IMR-90 (cell line): ENCODE measurements around the gene FRMD6. TPM values are rescaled to one million over a fixed set of nuclear protein-coding genes. Genes with fewer than 3 reads are reported as not detected.
A peak's percentile ranks its signal among the peaks of the same experiment; 100 is the strongest.

Experiments used
- ATAC-seq: fragments of 200-7000 bp; cut with Tn5 transposase; 2 replicates; pipeline ENCODE4 v1.9.1; 2020; ENCODE audit warnings: low read depth, mild to moderate bottlenecking, moderate library complexity
- BruUV-seq: library from RNA; stranded (reverse); fragments of 400-500 nt; replicated peaks from 2 replicates; lab custom pipeline; 2021; lab: Mats Ljungman, UMichigan
- CTCF ChIA-PET: fragments of 300-600 bp; formaldehyde crosslinking; extraction: SDS; loops from one replicate; lab custom pipeline; 2021; ENCODE audit warnings: antibody characterized with exemption; lab: Yijun Ruan, JAX
- POLR2A ChIA-PET: fragments of 300-600 bp; sonication (Branson Sonifier 250); formaldehyde crosslinking; loops from one replicate; lab custom pipeline; 2022; ENCODE audit warnings: antibody characterized with exemption; ENCODE audit not compliant: unreplicated experiment; lab: Charles Lee
- DNase-seq: peaks from one replicate; pipeline ENCODE4 v3.0.0; 2013
- H2AFZ ChIP-seq: replicated peaks from 2 replicates; pipeline ENCODE3; 2013; ENCODE audit warnings: low read length, mild to moderate bottlenecking; ENCODE audit not compliant: poor library complexity
- H2AK5ac ChIP-seq: 2 replicates; pipeline ENCODE4 v1.6.1; 2013; ENCODE audit warnings: low read depth, low read length, inconsistent platforms
- H2AK9ac ChIP-seq: replicated peaks from 2 replicates; pipeline ENCODE3; 2013; ENCODE audit warnings: mild to moderate bottlenecking, low read depth, low read length, moderate library complexity; ENCODE audit not compliant: poor library complexity
- H2BK120ac ChIP-seq: 2 replicates; pipeline ENCODE4 v1.6.1; 2013; ENCODE audit warnings: low read depth, low read length, inconsistent platforms
- H2BK15ac ChIP-seq: 3 replicates; pipeline ENCODE4 v1.6.1; 2013; ENCODE audit warnings: low read depth, low read length, inconsistent platforms
- H2BK20ac ChIP-seq: 2 replicates; pipeline ENCODE4 v1.6.1; 2013; ENCODE audit warnings: low read depth, mild to moderate bottlenecking, inconsistent platforms, low read length, moderate library complexity
- H2BK5ac ChIP-seq: 2 replicates; pipeline ENCODE4 v1.6.1; 2013; ENCODE audit warnings: mild to moderate bottlenecking, low read depth, low read length, inconsistent platforms; ENCODE audit not compliant: poor library complexity, severe bottlenecking
- H3K14ac ChIP-seq: replicated peaks from 2 replicates; pipeline ENCODE4 v1.6.1; 2013; ENCODE audit warnings: low read depth, low read length, inconsistent platforms
- H3K18ac ChIP-seq: 2 replicates; pipeline ENCODE4 v1.6.1; 2013; ENCODE audit warnings: low read depth, low read length, control low read depth
- H3K23ac ChIP-seq: 2 replicates; pipeline ENCODE4 v1.6.1; 2013; ENCODE audit warnings: low read depth, low read length, inconsistent platforms
- H3K27ac ChIP-seq: 2 replicates; pipeline ENCODE4 v1.5.1; 2013; ENCODE audit warnings: mild to moderate bottlenecking, control low read depth, low read length; ENCODE audit not compliant: insufficient read depth
- H3K27me3 ChIP-seq: 2 replicates; pipeline ENCODE4 v1.6.1; 2013; ENCODE audit warnings: low read length; ENCODE audit not compliant: control insufficient read depth, insufficient read depth
- H3K36me3 ChIP-seq: 2 replicates; pipeline ENCODE4 v1.6.1; 2013; ENCODE audit warnings: low read length, mixed read lengths; ENCODE audit not compliant: control insufficient read depth, insufficient read depth
- H3K4ac ChIP-seq: 2 replicates; pipeline ENCODE4 v1.6.1; 2013; ENCODE audit warnings: low read depth, low read length, inconsistent platforms
- H3K4me1 ChIP-seq: 2 replicates; pipeline ENCODE4 v1.6.1; 2013; ENCODE audit warnings: low read length, mixed read lengths; ENCODE audit not compliant: control insufficient read depth, insufficient read depth
- H3K4me2 ChIP-seq: 2 replicates; pipeline ENCODE4 v1.6.1; 2013; ENCODE audit warnings: low read depth, mild to moderate bottlenecking, control low read depth, low read length, moderate library complexity
- H3K4me3 ChIP-seq: 2 replicates; pipeline ENCODE4 v1.5.1; 2013; ENCODE audit warnings: low read depth, mild to moderate bottlenecking, control low read depth, low read length, moderate library complexity; ENCODE audit not compliant: insufficient read depth
- H3K56ac ChIP-seq: 2 replicates; pipeline ENCODE4 v1.6.1; 2013; ENCODE audit warnings: low read length, inconsistent platforms; ENCODE audit not compliant: insufficient read depth; ENCODE audit errors: extremely low read depth
- H3K79me1 ChIP-seq, 2 experiments: 2 replicates each; pipeline ENCODE4 v1.6.1; 2013; ENCODE audit warnings: low read length in 2 of 2, inconsistent platforms in 1 of 2, low read depth in 1 of 2
- H3K9ac ChIP-seq: 2 replicates; pipeline ENCODE4 v1.6.1; 2013; ENCODE audit warnings: low read depth, low read length, control low read depth
- H3K9me1 ChIP-seq: 2 replicates; pipeline ENCODE4 v1.6.1; 2013; ENCODE audit warnings: low read length, inconsistent platforms; ENCODE audit not compliant: insufficient read depth
- H3K9me3 ChIP-seq: 2 replicates; pipeline ENCODE4 v1.6.1; 2013; ENCODE audit warnings: low read length; ENCODE audit not compliant: control insufficient read depth, insufficient read depth
- H4K20me1 ChIP-seq: 2 replicates; pipeline ENCODE4 v1.6.1; 2013; ENCODE audit warnings: low read length, inconsistent platforms; ENCODE audit not compliant: insufficient read depth
- H4K5ac ChIP-seq: 2 replicates; pipeline ENCODE4 v1.6.1; 2013; ENCODE audit warnings: mild to moderate bottlenecking, low read depth, low read length, control low read depth
- H4K8ac ChIP-seq, 2 experiments: 2 replicates each; pipeline ENCODE4 v1.6.1; 2013; ENCODE audit warnings: low read depth in 2 of 2, low read length in 2 of 2, control low read depth in 1 of 2, inconsistent platforms in 1 of 2
- H4K91ac ChIP-seq: 2 replicates; pipeline ENCODE4 v1.6.1; 2013; ENCODE audit warnings: low read depth, low read length, inconsistent platforms; ENCODE audit not compliant: insufficient read depth
- POLR2A ChIP-seq: IDR thresholded peaks from 2 replicates; pipeline ENCODE4 v1.6.1; 2012; ENCODE audit warnings: mild to moderate bottlenecking, low read depth, low read length
- WGBS, 2 experiments: methylation state at CpG; one replicate each; pipeline versions ENCODE4 v1.1.5 to v1.1.7; 2013; ENCODE audit warnings: missing lambda C conversion rate in 2 of 2; ENCODE audit not compliant: insufficient read length in 1 of 2; ENCODE audit errors: extremely low coverage in 2 of 2; 5-methylcytosine and 5-hydroxymethylcytosine counted together
- dilution Hi-C: fragments of 300-500 bp; cut with HindIII; formaldehyde crosslinking; loops from one replicate; pipeline ENCODE4 v1.14.3; 2018; ENCODE audit warnings: low sequenced_read_pairs; ENCODE audit not compliant: unreplicated experiment
- in situ Hi-C: fragments of 300-500 bp; cut with MboI; formaldehyde crosslinking; loops from 3 replicates; pipeline ENCODE4 v1.14.3; 2019; ENCODE audit warnings: low sequenced_read_pairs, inconsistent platforms, mixed read lengths
- intact Hi-C: fragments of 100-400 bp; cut with micrococcal nuclease; formaldehyde crosslinking; loops from 2 replicates; pipeline ENCODE4 v1.10.0; 2022
- polyA plus RNA-seq, 3 experiments: library from polyadenylated mRNA; depleted of rRNA; stranded (reverse); fragments of >200 nt; gene quantifications; 2 replicates each; pipeline ENCODE4 v1.2.3, GENCODE V29; 2012; ENCODE audit warnings: low replicate concordance in 1 of 3
- total RNA-seq: library from RNA; depleted of rRNA; stranded (reverse); fragments of >200 nt; gene quantifications from 2 replicates; pipeline ENCODE4 v1.2.3, GENCODE V29; 2012
- TF ChIP-seq, protein P1 (sequence below): fragments of 150-350 bp; IDR thresholded peaks from 2 replicates; pipeline ENCODE4 v1.6.1; 2016; ENCODE audit warnings: low read depth, mild to moderate bottlenecking, low read length, moderate library complexity, borderline replicate concordance

The FRMD6 gene
- total and polyA plus RNA-seq, 2 of the 4 experiments (the other 2 are of a cell fraction), result 243 to 682 TPM

GRCh38 chr14:51636109-51636508, 15.6 kb upstream of the FRMD6 start:
- no peak overlapping the region for H2AK5ac ChIP-seq
- H4K20me1 ChIP-seq, result no peaks in the 10 kb centered on the region
- H3K4me3 ChIP-seq, result no peak overlapping the region
- intact Hi-C loops (no loop called here), in situ Hi-C loops (no loop called here), dilution Hi-C loops (no loop called here)
- WGBS, 2 experiments, result 79% methylated on average over 2 of the region's 4 CpGs; no CpG with 5 or more reads in 1 of the 2 experiments
- H2AFZ ChIP-seq, result no peak overlapping the region
- peak overlapping the region; percentile 37; the same call in 1 of the 2 replicates for H4K5ac ChIP-seq
- no peak overlapping the region for H2BK15ac ChIP-seq
- POLR2A ChIA-PET, result no interaction called here
- no peak overlapping the region for H2AK9ac ChIP-seq
- no peak overlapping the region for H2BK20ac ChIP-seq
- CTCF ChIA-PET, result interaction anchor here (0.7 kb wide), 1 partner anchor 1473 kb away, joined by 3 read pairs; no protein-coding TSS in a partner anchor
- no peak overlapping the region for H3K27ac ChIP-seq
- no peak overlapping the region for H2BK120ac ChIP-seq
- no peaks in the 10 kb centered on the region for H3K36me3 ChIP-seq
- no peak overlapping the region for H3K4ac ChIP-seq
- H3K23ac ChIP-seq, result no peak overlapping the region
- DNase-seq (no peak), ATAC-seq (no peak)
- H3K9me1 ChIP-seq, result peaks cover 7% of the 10 kb centered on the region; the same call in 1 of the 2 replicates
- H3K56ac ChIP-seq, result no peak overlapping the region
- H3K9me3 ChIP-seq, result no peaks in the 10 kb centered on the region
- H2BK5ac ChIP-seq, result no peak overlapping the region
- TF ChIP-seq POLR2A, result 0 out of 2 replicates have a peak, but pooled peaks have one; percentile 27
- TF ChIP-seq, protein P1, sequence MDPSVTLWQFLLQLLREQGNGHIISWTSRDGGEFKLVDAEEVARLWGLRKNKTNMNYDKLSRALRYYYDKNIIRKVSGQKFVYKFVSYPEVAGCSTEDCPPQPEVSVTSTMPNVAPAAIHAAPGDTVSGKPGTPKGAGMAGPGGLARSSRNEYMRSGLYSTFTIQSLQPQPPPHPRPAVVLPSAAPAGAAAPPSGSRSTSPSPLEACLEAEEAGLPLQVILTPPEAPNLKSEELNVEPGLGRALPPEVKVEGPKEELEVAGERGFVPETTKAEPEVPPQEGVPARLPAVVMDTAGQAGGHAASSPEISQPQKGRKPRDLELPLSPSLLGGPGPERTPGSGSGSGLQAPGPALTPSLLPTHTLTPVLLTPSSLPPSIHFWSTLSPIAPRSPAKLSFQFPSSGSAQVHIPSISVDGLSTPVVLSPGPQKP, result no peak
- BruUV-seq, result no TSS peak
- peak overlapping the region; percentile 25; the same call in 1 of the 2 replicates for H3K18ac ChIP-seq
- H3K4me2 ChIP-seq, result no peak overlapping the region
- H3K27me3 ChIP-seq, result no peaks in the 10 kb centered on the region
- H4K8ac ChIP-seq, result no peak overlapping the region
- no peak overlapping the region for H4K91ac ChIP-seq
- H3K79me1 ChIP-seq, result peaks cover 3 to 30% of the 10 kb centered on the region in 2 experiments; a peak in 2 of 4 replicates
- H3K14ac ChIP-seq, result no peak overlapping the region
- H3K4me1 ChIP-seq, result peaks cover 9% of the 10 kb centered on the region
- H3K9ac ChIP-seq, result no peak overlapping the region
